Left ventricle myocardium inferior (tissue), 1 donor: Measurements from ENCODE around the gene SCUBE2. TPM values are rescaled to one million over a fixed set of nuclear protein-coding genes. Genes with fewer than 3 reads are reported as not detected.

Source experiments
- DNase-seq: peaks from one replicate; pipeline ENCODE4 v3.0.0-alpha.2; 2020
- H3K27ac ChIP-seq: fragments of 200-600 bp; replicated peaks from 2 replicates; pipeline ENCODE4 v1.8.0; 2021
- H3K27me3 ChIP-seq: fragments of 200-600 bp; 2 replicates; pipeline ENCODE4 v1.8.0; 2021; ENCODE audit warnings: low read depth
- H3K36me3 ChIP-seq: fragments of 200-600 bp; 2 replicates; pipeline ENCODE4 v1.8.0; 2021
- H3K4me1 ChIP-seq: fragments of 200-600 bp; 2 replicates; pipeline ENCODE4 v1.8.0; 2021
- H3K4me3 ChIP-seq: fragments of 200-600 bp; 2 replicates; pipeline ENCODE4 v1.8.0; 2021; ENCODE audit warnings: mild to moderate bottlenecking, moderate library complexity
- H3K9me3 ChIP-seq: fragments of 200-600 bp; replicated peaks from 2 replicates; pipeline ENCODE4 v1.8.0; 2021
- intact Hi-C: fragments of 100-400 bp; cut with micrococcal nuclease; formaldehyde crosslinking; loops from one replicate; pipeline ENCODE4 v1.11.0; 2022
- total RNA-seq: library from RNA; stranded (reverse); fragmentation: NEBNext Ultra II Directional; extraction: Animal tissue kit (Norgen Biotek cat#: 25700); gene quantifications from one replicate; pipeline ENCODE4 v1.2.1, GENCODE V29; 2021
- TF ChIP-seq, protein P1 (sequence below): fragments of 200-600 bp; IDR thresholded peaks from 2 replicates; pipeline ENCODE4 v1.8.0; 2021; ENCODE audit warnings: antibody characterized with exemption, mild to moderate bottlenecking, borderline replicate concordance
- donor health status: DM: no; HTN: yes; CAD: no; lungs with severe emphysema.

Gene SCUBE2
- total RNA-seq, 1 donor from 2014 or later = 1.8 TPM

DNA sequence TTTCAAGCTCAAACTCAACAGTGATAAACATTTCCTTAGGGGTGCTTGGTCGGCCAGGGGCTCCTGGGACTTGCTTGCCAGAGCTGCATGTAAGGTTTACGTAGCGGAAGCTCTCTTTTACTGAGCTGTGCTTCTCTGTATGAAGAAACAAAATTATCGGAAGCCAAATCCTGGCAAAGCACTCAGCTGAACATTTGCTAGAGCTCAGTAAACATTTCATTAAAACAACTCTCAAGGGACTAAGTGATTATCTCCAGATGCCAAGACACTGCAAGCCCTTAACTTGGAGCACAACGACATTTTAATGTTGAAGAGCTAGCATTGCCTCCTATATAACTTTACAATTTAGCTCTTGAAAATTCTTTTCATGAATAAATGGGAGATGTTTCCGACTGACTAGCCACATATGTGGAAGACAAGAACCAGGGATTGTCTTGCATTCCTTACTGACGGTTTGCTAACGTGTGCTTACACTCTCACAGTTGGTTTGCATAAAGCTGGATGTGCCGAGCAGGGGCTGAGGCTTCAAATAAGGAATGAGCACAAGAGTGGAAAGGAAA, 43.4 kb downstream of the SCUBE2 start:
- Histone ChIP-seq H3K9me3 (no peaks in the 10 kb centered on the region), H3K36me3 (no peaks in the 10 kb centered on the region), H3K27ac (peak overlapping the region; percentile 59), H3K27me3 (no peaks in the 10 kb centered on the region), H3K4me3 (peak overlapping the region; percentile 27), H3K4me1 (peaks cover 20% of the 10 kb centered on the region)
- intact Hi-C loops = no loop called here
- TF ChIP-seq, protein P1, sequence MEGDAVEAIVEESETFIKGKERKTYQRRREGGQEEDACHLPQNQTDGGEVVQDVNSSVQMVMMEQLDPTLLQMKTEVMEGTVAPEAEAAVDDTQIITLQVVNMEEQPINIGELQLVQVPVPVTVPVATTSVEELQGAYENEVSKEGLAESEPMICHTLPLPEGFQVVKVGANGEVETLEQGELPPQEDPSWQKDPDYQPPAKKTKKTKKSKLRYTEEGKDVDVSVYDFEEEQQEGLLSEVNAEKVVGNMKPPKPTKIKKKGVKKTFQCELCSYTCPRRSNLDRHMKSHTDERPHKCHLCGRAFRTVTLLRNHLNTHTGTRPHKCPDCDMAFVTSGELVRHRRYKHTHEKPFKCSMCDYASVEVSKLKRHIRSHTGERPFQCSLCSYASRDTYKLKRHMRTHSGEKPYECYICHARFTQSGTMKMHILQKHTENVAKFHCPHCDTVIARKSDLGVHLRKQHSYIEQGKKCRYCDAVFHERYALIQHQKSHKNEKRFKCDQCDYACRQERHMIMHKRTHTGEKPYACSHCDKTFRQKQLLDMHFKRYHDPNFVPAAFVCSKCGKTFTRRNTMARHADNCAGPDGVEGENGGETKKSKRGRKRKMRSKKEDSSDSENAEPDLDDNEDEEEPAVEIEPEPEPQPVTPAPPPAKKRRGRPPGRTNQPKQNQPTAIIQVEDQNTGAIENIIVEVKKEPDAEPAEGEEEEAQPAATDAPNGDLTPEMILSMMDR = no peak
- DNase-seq = no peak

DNA sequence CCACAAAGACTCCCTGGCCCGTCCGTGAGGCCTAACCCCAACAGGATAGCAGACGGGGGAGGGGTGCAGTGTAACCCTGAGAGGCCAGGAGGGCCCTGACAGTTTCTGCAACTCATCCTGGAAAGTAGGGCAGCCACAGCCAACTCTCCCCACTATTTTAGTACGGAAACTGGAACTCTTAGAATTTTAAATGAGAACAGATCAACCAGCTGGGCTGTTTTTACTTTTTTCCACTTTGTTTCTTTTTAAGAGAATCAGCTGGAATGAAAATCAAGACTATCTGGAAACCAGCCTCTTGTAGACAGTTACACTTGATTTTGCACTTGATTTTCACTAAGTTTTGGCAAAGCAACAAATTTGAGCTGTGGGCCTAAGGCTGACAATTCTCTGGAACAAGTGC, 44.9 kb downstream of the SCUBE2 start:
- no peaks in the 10 kb centered on the region for H3K27me3 ChIP-seq
- H3K9me3 ChIP-seq = no peaks in the 10 kb centered on the region
- no peaks in the 10 kb centered on the region for H3K36me3 ChIP-seq
- H3K4me3 ChIP-seq = no peak overlapping the region
- TF ChIP-seq, protein P1 = no peak
- no peak for DNase-seq
- intact Hi-C loops = no loop called here
- peaks cover 20% of the 10 kb centered on the region for H3K4me1 ChIP-seq
- peak overlapping the region; percentile 59 for H3K27ac ChIP-seq

DNA sequence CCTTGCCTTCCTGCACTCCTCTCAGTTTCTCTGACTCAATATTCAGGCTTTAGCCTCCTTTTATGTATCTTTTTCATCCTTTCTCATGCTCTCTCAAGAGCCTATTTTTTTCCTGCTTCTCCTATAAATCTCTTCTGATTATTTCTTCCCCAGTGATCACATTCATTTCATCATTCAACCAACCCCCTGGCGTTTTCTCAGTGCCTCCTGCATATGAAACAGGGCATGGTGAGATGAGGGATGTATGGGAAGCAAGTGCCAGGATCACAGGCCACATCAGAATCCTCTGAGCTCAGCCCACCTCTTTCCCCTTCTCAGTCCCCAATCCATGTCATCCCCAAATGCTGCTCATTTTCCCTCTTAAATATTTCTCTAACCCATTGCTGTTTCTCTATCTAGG, 48.9 kb downstream of the SCUBE2 start:
- Histone ChIP-seq H3K4me1 (peaks cover 9% of the 10 kb centered on the region), H3K36me3 (no peaks in the 10 kb centered on the region), H3K9me3 (no peaks in the 10 kb centered on the region), H3K27me3 (no peaks in the 10 kb centered on the region), H3K27ac (no peak overlapping the region), H3K4me3 (no peak overlapping the region)
- DNase-seq = no peak
- intact Hi-C loops = no loop called here
- TF ChIP-seq, protein P1 = no peak

DNA sequence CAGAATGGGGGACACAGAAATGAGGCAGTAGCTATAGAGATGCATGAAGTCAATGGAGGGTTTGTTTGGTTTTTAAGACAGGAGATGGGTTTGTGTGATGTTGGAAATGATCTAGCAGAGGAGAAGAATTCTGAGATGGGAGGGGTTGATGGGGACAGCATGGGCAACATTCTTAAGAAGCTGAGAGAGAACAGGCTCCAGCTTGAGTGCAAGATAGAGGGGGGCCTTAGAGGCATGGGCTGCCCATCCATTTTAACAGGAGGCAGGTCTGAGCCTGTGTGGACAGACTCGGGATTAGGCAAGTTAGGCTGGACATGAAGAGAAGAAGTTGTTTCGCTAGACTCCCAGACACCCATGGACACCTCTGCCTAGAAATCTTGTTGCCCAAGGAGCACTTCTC, 49.7 kb downstream of the SCUBE2 start:
- intact Hi-C loops = no loop called here
- Histone ChIP-seq H3K27me3 (no peaks in the 10 kb centered on the region), H3K9me3 (no peaks in the 10 kb centered on the region), H3K27ac (no peak overlapping the region), H3K36me3 (no peaks in the 10 kb centered on the region), H3K4me1 (peaks cover 1% of the 10 kb centered on the region), H3K4me3 (no peak overlapping the region)
- no peak for DNase-seq
- TF ChIP-seq, protein P1 = no peak

DNA sequence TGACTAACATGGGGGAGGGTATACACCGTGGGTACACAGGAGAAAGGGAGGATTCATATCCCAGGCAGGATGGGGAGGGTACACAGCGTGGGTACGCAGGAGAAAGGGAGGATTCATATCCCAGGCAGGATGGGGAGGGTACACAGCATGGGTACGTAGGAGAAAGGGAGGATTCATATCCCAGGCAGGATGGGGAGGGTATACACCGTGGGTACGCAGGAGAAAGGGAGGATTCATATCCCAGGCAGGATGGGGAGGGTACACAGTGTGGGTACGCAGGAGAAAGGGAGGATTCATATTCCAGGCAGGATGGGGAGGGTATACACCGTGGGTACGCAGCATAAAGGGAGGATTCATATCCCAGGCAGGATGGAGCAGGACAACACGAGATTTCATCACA, 51.0 kb downstream of the SCUBE2 start:
- no peak overlapping the region for H3K27ac ChIP-seq
- DNase-seq = no peak
- no peaks in the 10 kb centered on the region for H3K4me1 ChIP-seq
- H3K4me3 ChIP-seq = no peak overlapping the region
- no peaks in the 10 kb centered on the region for H3K27me3 ChIP-seq
- no peaks in the 10 kb centered on the region for H3K9me3 ChIP-seq
- H3K36me3 ChIP-seq = no peaks in the 10 kb centered on the region
- intact Hi-C loops = no loop called here
- TF ChIP-seq, protein P1 = no peak
